Smooth muscle cell (in vitro differentiated cells): ENCODE results near the gene CASP10. TPM values are rescaled to one million over a fixed set of nuclear protein-coding genes. Genes with fewer than 3 reads are reported as not detected.

Source experiments
- DNase-seq: peaks from one replicate; lab custom pipeline; 2025; ENCODE audit not compliant: unreplicated experiment; lab: John Stamatoyannopoulos, UW
- H2AFZ ChIP-seq: fragments of 200-600 bp; sonication (generic); 2 replicates; pipeline ENCODE4 v1.6.0; 2016; ENCODE audit warnings: antibody characterized with exemption, low read depth, mild to moderate bottlenecking
- H3F3A ChIP-seq: fragments of 200-600 bp; sonication (generic); 2 replicates; pipeline ENCODE4 v1.6.0; 2017; ENCODE audit warnings: antibody characterized with exemption, low read depth
- H3K27ac ChIP-seq: fragments of 200-600 bp; sonication (generic); 2 replicates; pipeline ENCODE4 v1.5.1; 2016; ENCODE audit warnings: low read depth, mild to moderate bottlenecking
- H3K27me3 ChIP-seq: fragments of 200-600 bp; sonication (generic); 2 replicates; pipeline ENCODE4 v1.6.1; 2016; ENCODE audit warnings: low read depth, mild to moderate bottlenecking
- H3K36me3 ChIP-seq: fragments of 200-600 bp; sonication (generic); 2 replicates; pipeline ENCODE4 v1.5.1; 2016; ENCODE audit warnings: low read depth
- H3K4me1 ChIP-seq: fragments of 200-600 bp; sonication (generic); 2 replicates; pipeline ENCODE4 v1.5.1; 2016; ENCODE audit warnings: low read depth
- H3K4me2 ChIP-seq: fragments of 200-600 bp; sonication (generic); 2 replicates; pipeline ENCODE4 v1.6.0; 2016; ENCODE audit warnings: mild to moderate bottlenecking
- H3K4me3 ChIP-seq: fragments of 200-600 bp; sonication (generic); 2 replicates; pipeline ENCODE4 v1.5.1; 2016; ENCODE audit warnings: mild to moderate bottlenecking
- H3K79me2 ChIP-seq: fragments of 200-600 bp; sonication (generic); 2 replicates; pipeline ENCODE4 v1.6.0; 2016; ENCODE audit warnings: low read depth, mild to moderate bottlenecking
- H3K9ac ChIP-seq: fragments of 200-600 bp; sonication (generic); 2 replicates; pipeline ENCODE4 v1.6.0; 2016; ENCODE audit warnings: low read depth
- H3K9me3 ChIP-seq: fragments of 200-600 bp; sonication (generic); replicated peaks from 2 replicates; pipeline ENCODE4 v1.5.1; 2016; ENCODE audit warnings: low read depth
- H4K20me1 ChIP-seq: fragments of 200-600 bp; sonication (generic); 2 replicates; pipeline ENCODE4 v1.6.0; 2016; ENCODE audit warnings: low read depth
- WGBS: methylation state at CpG from one replicate; pipeline ENCODE4 v1.1.7; 2016; ENCODE audit warnings: low lambda C conversion rate; 5-methylcytosine and 5-hydroxymethylcytosine counted together
- polyA plus RNA-seq: library from polyadenylated mRNA; unstranded; fragments of >200 nt; fragmentation: Nextera tagmentation; extraction: Ambion mirVana; gene quantifications from 2 replicates; pipeline ENCODE4 v1.2.1, GENCODE V29; 2016
- total RNA-seq: library from RNA; depleted of rRNA; stranded (reverse); fragments of >200 nt; gene quantifications from 2 replicates; pipeline ENCODE4 v1.2.3, GENCODE V29; 2014
- TF ChIP-seq, protein P1 (sequence below): fragments of 200-600 bp; sonication (generic); IDR thresholded peaks from 2 replicates; pipeline ENCODE4 v1.5.1; 2017; ENCODE audit warnings: borderline replicate concordance, mild to moderate bottlenecking, antibody characterized with exemption; ENCODE audit not compliant: insufficient read depth, poor library complexity, severe bottlenecking

Gene CASP10
- total and polyA plus RNA-seq, 2 experiments from 2014 or later: 0.36 to 1.1 TPM

DNA sequence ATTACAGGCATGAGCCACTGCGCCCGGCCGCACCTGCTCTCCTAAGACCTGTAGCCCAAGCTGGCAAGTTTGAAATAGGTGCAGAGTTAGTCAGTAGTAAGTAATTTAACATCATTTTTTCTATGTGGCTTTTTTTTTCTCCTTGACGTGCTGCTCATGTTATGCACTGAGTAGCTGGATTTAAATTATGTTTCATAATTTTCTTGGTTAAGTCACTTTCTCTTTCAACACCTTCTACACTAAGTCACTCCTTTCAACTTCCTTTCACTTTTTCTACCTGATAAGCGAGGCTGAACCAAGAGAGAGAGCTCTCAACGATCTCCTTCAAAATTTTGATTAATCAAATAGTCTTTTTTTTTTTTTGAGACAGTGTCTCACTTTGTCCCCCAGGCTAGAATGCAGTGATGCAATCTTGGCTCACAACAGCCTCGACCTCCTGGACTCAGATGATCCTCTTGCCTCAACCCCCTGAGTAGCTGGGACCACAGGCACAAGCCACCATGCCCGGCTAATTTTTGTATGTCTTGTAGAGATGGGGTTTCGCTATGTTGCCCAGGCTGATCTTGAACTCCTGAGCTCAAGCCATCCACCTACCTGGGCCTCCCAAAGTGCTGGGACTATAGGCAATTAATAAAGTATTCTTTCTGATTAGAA, 90.5 kb downstream of the CASP10 start:
- Histone ChIP-seq H3K79me2 (no peaks in the 10 kb centered on the region), H3K27me3 (no peaks in the 10 kb centered on the region), H3K27ac (no peak overlapping the region), H3K4me1 (no peaks in the 10 kb centered on the region), H3K36me3 (no peaks in the 10 kb centered on the region), H3K4me2 (no peak overlapping the region), H4K20me1 (no peaks in the 10 kb centered on the region), H3F3A (no peaks in the 10 kb centered on the region), H3K4me3 (no peak overlapping the region), H3K9ac (no peak overlapping the region), H3K9me3 (no peaks in the 10 kb centered on the region), H2AFZ (no peak overlapping the region)
- TF ChIP-seq, protein P1, sequence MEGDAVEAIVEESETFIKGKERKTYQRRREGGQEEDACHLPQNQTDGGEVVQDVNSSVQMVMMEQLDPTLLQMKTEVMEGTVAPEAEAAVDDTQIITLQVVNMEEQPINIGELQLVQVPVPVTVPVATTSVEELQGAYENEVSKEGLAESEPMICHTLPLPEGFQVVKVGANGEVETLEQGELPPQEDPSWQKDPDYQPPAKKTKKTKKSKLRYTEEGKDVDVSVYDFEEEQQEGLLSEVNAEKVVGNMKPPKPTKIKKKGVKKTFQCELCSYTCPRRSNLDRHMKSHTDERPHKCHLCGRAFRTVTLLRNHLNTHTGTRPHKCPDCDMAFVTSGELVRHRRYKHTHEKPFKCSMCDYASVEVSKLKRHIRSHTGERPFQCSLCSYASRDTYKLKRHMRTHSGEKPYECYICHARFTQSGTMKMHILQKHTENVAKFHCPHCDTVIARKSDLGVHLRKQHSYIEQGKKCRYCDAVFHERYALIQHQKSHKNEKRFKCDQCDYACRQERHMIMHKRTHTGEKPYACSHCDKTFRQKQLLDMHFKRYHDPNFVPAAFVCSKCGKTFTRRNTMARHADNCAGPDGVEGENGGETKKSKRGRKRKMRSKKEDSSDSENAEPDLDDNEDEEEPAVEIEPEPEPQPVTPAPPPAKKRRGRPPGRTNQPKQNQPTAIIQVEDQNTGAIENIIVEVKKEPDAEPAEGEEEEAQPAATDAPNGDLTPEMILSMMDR: no peak
- no peak for DNase-seq
- 93% methylated on average over 9 of the region's 9 CpGs for WGBS

GRCh38 chr2:201275069-201275468, 92.1 kb downstream of the CASP10 start:
- H3F3A ChIP-seq: no peaks in the 10 kb centered on the region

GRCh38 chr2:201275990-201276389, 93.0 kb downstream of the CASP10 start:
- Histone ChIP-seq H3K27ac (no peak overlapping the region), H3K79me2 (no peaks in the 10 kb centered on the region), H3K36me3 (no peaks in the 10 kb centered on the region), H2AFZ (no peak overlapping the region), H3F3A (no peaks in the 10 kb centered on the region), H3K4me1 (no peaks in the 10 kb centered on the region), H3K4me2 (no peak overlapping the region), H3K9me3 (no peaks in the 10 kb centered on the region), H3K27me3 (no peaks in the 10 kb centered on the region), H3K4me3 (no peak overlapping the region), H4K20me1 (no peaks in the 10 kb centered on the region), H3K9ac (no peak overlapping the region)
- DNase-seq: no peak
- 77% methylated on average over 5 of the region's 5 CpGs for WGBS
- TF ChIP-seq, protein P1: no peak

More at GRCh38 chr2:201275069-201275468, 92.1 kb downstream of the CASP10 start:
- Histone ChIP-seq H3K79me2 (no peaks in the 10 kb centered on the region), H3K4me1 (no peaks in the 10 kb centered on the region), H2AFZ (no peak overlapping the region), H3K9me3 (no peaks in the 10 kb centered on the region), H4K20me1 (no peaks in the 10 kb centered on the region), H3K9ac (no peak overlapping the region), H3K4me3 (no peak overlapping the region), H3K36me3 (no peaks in the 10 kb centered on the region), H3K4me2 (peak overlapping the region; percentile 32), H3K27me3 (no peaks in the 10 kb centered on the region), H3K27ac (peak overlapping the region; percentile 42)
- TF ChIP-seq, protein P1: no peak
- WGBS: 47% methylated on average over 2 of the region's 2 CpGs
- no peak for DNase-seq

GRCh38 chr2:201276511-201276910, 93.6 kb downstream of the CASP10 start:
- H2AFZ ChIP-seq: no peak overlapping the region
- H3F3A ChIP-seq: no peaks in the 10 kb centered on the region
- DNase-seq: no peak
- no peaks in the 10 kb centered on the region for H3K27me3 ChIP-seq
- 94% methylated on average over 6 of the region's 6 CpGs for WGBS
- H3K9ac ChIP-seq: no peak overlapping the region
- no peaks in the 10 kb centered on the region for H3K9me3 ChIP-seq
- no peak overlapping the region for H3K27ac ChIP-seq
- H4K20me1 ChIP-seq: no peaks in the 10 kb centered on the region
- no peak overlapping the region for H3K4me3 ChIP-seq
- H3K36me3 ChIP-seq: no peaks in the 10 kb centered on the region
- no peak overlapping the region for H3K4me2 ChIP-seq
- H3K79me2 ChIP-seq: no peaks in the 10 kb centered on the region
- no peaks in the 10 kb centered on the region for H3K4me1 ChIP-seq
- TF ChIP-seq, protein P1: no peak
